HG02981 (cell line): Measurements from ENCODE around the gene UBFD1.
"Not testable (repeated sequence)": the region's sequence is repeated elsewhere in the genome, so short reads cannot be mapped to it uniquely, and the experiment has no call there.

ENCODE experiments used
- ATAC-seq: cut with Tn5 transposase; IDR thresholded peaks from one replicate; pipeline ENCODE4 v1.9.1; 2021; ENCODE audit warnings: mild to moderate bottlenecking, moderate library complexity; ENCODE audit not compliant: unreplicated experiment

The UBFD1 gene

DNA sequence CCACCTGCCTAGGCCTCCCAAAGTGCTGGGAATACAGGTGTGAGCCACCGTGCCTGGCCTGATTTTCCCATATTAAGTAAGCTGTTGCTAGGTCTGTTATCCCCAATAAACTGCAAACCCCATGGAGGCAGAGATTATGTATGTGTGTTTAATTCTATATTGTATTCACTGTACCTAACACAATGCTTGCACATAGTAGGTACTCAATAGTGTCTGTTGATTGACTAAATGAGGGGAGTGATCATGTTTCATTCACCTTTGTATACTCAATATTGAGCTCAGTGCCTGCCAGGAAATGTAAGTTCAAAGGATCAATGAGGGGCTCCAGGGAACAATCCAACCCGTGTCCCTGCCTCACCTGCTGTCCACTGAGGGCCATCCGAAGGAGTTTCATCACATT is 32.6 kb upstream of the UBFD1 start:
- no peak for ATAC-seq

DNA sequence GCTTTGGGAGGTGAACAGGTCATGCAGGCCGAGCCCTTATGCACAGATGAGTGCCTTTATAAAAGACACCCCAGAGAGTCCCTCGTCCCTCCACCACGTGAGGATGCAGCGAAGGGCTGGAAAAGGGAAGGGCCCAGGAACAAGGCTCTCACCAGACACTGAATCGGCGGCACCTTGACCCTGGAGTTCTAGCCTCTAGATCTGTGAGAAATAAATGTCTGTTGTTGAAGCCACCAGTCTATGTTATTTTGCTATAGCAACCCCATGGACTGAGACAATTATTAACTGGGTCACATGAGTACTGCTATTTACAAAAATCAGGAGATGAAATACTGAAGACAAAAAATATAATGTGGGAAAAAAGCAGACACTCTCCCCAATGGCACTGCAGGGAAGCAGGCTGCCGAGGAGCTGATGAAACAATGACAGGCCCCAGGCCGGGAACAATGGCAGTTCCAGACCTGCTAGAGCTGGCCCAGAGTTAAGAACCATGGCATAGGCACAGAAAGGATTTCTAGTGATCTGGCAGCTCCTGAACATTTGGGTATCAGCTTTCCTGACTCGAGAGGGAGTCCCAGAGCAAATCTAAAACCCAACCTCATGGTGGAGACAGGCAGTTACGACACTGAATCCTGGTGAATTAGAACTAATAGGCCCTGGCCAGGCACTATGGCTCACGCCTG is 29.4 kb upstream of the UBFD1 start:
- no peak for ATAC-seq

- no peak for ATAC-seq
Measured at GRCh38 chr16:23528644-23529310, 28.8 kb upstream of the UBFD1 start.

DNA sequence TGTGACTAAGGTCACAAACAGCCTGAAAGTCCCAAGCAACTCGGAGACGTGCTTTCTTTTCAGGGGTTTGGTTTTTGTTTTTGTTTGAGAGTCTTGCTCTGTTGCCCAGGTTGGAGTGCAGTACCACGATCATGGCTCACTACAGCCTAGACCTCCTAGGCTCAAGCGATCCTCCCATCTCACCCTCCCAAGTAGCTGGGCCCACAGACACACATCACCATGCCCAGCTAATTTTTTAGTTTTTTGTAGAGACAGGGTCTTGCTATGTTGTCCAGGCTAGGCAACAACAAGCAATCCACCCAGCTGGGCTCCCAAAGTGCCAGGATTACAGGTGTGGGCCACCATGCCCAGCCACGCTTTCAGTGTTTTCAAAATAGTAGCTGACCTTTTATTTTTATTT is 27.5 kb upstream of the UBFD1 start:
- no peak for ATAC-seq

DNA sequence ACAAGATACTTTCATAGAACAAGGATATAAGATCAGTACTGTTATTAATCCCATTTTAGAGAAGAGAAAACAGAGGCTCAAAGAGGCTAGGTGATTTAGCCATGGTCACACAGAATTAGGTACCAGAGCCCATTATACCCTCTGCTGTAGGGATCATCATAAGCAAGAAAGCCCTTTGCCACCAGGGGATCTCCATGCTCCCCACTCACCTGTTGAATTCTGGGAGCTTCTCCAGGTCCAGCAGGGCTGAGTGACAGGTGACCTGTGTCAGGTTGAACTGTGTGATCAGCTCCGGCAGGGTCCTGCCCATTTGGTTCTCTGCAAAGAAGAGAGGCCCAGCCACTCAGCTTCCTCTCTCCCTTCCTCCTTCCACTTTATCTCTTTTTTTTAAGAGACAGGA is 25.1 kb upstream of the UBFD1 start:
- ATAC-seq: no peak

DNA sequence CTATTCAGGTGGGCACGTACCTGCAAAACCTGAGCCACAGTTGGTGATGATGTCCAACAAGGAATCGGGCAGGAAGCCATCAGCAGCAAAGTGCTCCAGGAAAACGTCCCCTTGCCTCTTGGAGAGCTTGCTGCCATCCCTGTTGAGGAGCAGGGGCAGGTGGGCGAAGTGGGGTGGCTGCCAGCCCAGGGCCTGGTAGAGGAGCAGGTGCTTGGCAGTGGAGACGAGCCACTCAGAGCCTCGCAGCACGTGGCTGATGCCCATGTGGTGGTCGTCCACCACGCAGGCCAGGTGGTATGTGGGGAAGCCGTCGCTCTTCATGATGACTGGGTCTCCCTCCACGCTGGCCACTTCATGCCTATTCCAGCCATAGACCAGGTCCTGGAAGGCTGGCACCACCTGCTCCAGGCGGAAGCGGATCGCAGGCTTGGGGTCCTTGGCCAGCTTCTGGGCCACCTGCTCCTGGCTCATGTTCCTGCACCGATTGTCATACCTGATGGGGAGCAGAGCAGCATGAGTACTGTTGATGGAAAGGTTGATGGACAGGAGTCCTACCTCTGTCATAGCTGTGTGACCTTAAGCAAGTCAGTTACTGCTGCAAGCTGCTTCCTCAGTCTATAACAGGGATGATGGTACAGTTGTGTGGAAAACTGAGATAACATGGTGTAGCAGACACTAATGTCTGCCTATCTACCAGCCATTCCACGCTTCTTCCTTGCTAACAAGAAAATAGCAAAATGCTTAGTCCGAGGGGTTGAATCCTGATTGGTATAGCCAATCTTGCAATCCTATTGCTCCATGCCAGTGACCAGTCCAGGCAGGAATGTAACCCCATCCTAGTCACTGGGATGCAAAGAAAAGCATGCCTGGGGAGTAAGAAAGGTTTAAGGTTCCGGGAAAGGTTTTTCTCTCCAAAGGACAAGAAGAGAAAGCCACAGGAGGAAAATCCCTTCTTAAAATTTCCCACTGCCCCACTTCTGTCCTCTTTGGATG is 22.4 kb upstream of the UBFD1 start:
- no peak for ATAC-seq

DNA sequence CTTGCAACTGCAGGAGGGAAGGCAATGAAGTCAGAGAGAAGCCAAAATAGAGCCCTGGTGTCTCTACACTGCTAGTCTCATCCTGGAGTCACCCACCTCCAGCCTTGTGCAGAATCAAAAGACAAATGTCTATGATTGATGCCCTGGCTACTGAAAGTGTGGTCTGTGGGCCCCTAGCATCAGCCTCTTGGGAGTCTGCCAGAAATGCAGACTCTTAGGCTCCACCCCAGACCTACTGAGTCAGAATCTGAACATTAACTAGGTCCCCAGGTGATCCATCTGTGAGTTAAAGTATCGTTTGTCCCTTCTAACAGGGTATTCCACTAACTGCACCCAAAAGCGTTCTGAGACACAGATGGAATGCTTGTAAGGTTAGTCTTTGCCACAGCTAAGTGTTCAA is 21.6 kb upstream of the UBFD1 start:
- no peak for ATAC-seq

DNA sequence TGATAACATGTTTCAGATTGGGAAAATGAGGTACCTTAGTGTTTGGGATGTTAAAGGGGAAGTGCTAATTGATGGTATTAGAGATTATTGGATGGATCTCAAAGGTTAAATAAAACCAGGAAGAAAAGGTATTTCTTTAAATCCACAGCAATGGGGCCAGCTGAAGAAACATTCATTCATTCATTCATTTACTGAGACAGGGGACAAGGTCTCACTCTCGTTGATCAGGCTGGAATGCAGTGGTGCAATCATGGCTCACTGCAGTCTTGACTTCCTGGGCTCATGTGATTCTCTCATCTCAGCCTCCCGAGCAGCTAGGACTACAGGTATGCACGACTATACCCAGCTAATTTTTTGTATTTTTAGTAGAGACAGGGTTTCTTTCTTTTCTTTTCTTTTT is 20.1 kb upstream of the UBFD1 start:
- ATAC-seq: no peak

DNA sequence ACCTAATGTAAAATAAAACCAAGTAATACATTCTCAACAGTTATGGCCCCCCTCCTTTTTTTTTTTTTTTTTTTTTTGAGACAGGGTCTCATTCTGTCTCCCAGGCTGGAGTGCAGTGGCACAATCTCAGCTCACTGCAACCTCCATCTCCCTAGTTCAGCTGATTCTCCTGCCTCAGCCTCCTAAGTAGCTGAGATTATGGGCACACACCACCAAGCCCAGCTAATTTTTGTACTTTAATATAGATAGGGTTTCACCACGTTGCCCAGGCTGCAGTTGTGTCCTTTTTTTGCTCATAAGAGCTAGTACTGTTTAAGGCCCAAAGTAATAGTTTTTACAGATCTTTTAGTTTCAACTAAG is 18.6 kb upstream of the UBFD1 start:
- ATAC-seq: no peak

DNA sequence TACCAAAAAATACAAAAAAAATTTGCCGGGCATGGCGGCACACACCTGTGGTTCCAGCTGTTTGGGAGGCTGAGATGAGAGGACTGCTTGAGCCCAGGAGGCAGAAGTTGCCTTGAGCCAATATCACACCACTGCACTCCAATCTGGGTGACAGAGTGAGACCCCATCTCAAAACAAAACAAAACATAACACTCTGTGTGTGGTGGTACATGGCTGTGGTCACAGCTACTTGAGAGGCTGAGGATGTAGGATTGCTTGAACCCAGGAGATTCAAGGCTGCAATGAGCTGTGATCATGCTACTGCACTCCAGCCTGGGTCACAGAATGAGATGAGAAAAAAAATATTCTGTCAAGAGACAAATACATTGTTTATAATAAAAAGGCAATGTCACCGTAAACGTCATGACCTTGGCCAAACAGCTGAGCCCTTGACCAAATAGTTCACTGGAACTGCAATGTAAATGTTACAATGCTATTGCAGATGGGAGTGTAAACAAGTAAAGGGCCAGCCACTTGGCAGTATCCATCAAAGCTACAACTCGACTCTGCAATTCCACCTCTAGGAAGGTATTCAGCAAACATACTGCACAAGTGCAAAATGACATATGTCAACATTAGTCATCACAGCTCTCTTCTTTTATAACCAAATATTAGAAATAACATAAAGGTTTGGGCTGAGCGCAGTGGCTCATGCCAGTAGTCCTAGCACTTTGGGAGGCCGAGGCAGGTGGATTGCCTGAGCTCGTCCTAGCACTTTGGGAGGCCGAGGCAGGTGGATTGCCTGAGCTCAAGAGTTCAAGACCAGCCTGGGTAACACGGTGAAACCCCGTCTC is 17.3 kb upstream of the UBFD1 start:
- no peak for ATAC-seq

DNA sequence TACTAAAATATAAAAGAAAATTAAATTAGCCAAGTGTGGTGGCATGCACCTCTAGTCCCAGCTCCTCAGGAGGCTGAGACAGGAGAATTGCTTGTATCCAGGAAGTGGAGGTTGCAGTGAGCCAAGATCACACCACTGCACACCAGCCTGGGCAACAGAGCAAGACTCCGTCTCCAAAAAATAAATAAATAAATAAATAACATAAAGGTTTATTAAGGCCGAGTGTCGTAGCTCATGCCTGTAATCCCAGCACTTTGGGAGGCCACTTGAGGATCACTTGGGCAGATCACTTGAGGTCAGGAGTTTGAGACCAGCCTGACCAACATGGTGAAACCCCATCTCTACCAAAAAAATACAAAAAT is 16.7 kb upstream of the UBFD1 start:
- not testable (repeated sequence) for ATAC-seq

DNA sequence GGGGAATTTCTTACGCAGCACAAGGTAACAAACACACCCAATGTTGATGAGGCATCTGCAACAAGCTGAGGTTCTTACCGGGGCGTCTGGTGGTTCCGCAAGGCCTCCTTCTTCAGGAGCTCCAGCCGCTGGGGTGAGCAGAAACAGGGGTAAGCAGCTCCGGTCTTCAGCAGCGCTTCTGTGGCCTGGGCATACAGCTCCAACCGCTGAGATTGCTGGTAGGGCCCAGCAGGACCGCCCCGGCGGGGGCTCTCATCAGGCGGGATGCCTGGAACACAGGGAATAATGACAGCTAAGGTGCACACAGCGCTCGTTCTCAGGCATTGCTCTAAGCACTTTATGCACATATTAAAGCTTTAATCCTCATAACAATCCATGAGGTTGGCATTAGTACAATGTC is 13.1 kb upstream of the UBFD1 start:
- no peak for ATAC-seq

- no peak for ATAC-seq
Measured at GRCh38 chr16:23549938-23550337, 7.6 kb upstream of the UBFD1 start.

GRCh38 chr16:23552161-23552560 is 5.4 kb upstream of the UBFD1 start:
- ATAC-seq: no peak

- ATAC-seq: no peak
Measured at GRCh38 chr16:23554536-23554935, 3.0 kb upstream of the UBFD1 start.

GRCh38 chr16:23557779-23558702 is 514 bp downstream of the UBFD1 start:
- ATAC-seq: no peak

DNA sequence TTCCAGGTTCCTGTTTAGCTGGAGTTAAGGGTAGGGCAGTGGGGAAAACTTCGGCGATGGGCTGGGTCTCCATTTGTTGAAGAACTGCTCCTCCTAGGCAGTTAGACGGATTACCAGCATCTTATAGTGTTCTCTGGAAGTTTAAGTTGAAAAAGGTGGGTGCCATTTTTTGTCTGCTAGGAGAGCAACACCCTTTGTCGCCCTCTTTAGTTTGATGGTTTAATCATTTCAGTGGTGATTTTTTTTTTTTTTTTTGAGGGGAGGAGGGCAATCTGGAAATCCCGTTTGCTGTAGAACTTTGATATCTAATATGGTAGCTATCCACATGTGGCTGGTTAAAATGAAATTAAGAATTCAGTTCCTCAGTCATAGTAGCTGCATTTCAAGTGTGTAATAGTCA is 4.1 kb downstream of the UBFD1 start:
- no peak for ATAC-seq

- no peak for ATAC-seq
Measured at GRCh38 chr16:23562505-23562904, 5.0 kb downstream of the UBFD1 start.

GRCh38 chr16:23563186-23563585 is 5.7 kb downstream of the UBFD1 start:
- no peak for ATAC-seq
